NCI-H748 (cell line): ENCODE measurements around the gene TMEM217.
"Not testable (repeated sequence)": the region's sequence is repeated elsewhere in the genome, so short reads cannot be mapped to it uniquely, and the experiment has no call there.

Source experiments
- DNase-seq: peaks from one replicate; lab custom pipeline; 2025; ENCODE audit not compliant: unreplicated experiment; lab: John Stamatoyannopoulos, UW

TMEM217 gene

GRCh38 chr6:37257634-37258404 is at the start of gene TMEM217, which contains the start of gene TBC1D22B:
Gene TMEM217, minus strand, starts transcription at chr6:37258144. Its CDS starts 39,114 bp downstream, at chr6:37219030.
Gene TBC1D22B, plus strand, starts transcription at chr6:37257772. Its CDS starts 146 bp downstream, at chr6:37257918.
- DNase-seq, result peak; percentile 99

- DNase-seq, result not testable (repeated sequence)
Measured at GRCh38 chr6:37307484-37307883, 49.5 kb upstream of the TMEM217 start.

GRCh38 chr6:37306624-37307222 is 48.8 kb upstream of the TMEM217 start:
- DNase-seq, result peak; percentile 57

- DNase-seq, result no peak
Measured at GRCh38 chr6:37305841-37306425, 48.0 kb upstream of the TMEM217 start.

GRCh38 chr6:37304766-37305165 is 46.8 kb upstream of the TMEM217 start:
- no peak for DNase-seq

- DNase-seq, result peak; percentile 26
Measured at GRCh38 chr6:37303891-37304503, 46.1 kb upstream of the TMEM217 start.

- no peak for DNase-seq
Measured at GRCh38 chr6:37303091-37303660, 45.2 kb upstream of the TMEM217 start.

GRCh38 chr6:37302086-37302686 is 44.2 kb upstream of the TMEM217 start:
- DNase-seq, result no peak

GRCh38 chr6:37299990-37300389 is 42.0 kb upstream of the TMEM217 start:
- no peak for DNase-seq

- no peak for DNase-seq
Measured at GRCh38 chr6:37298958-37299357, 41.0 kb upstream of the TMEM217 start.

- DNase-seq, result not testable (repeated sequence)
Measured at GRCh38 chr6:37297637-37298036, 39.7 kb upstream of the TMEM217 start.

GRCh38 chr6:37293426-37293825 is 35.5 kb upstream of the TMEM217 start:
- no peak for DNase-seq

- no peak for DNase-seq
Measured at GRCh38 chr6:37289931-37290330, 32.0 kb upstream of the TMEM217 start.

GRCh38 chr6:37288247-37288646 is 30.3 kb upstream of the TMEM217 start:
- DNase-seq, result no peak

GRCh38 chr6:37287519-37288157 is 29.7 kb upstream of the TMEM217 start:
- no peak for DNase-seq

GRCh38 chr6:37285861-37286311 is 27.9 kb upstream of the TMEM217 start:
- no peak for DNase-seq

- DNase-seq, result no peak
Measured at GRCh38 chr6:37284781-37285180, 26.8 kb upstream of the TMEM217 start.

- no peak for DNase-seq
Measured at GRCh38 chr6:37283671-37284151, 25.8 kb upstream of the TMEM217 start.

- DNase-seq, result no peak
Measured at GRCh38 chr6:37283268-37283667, 25.3 kb upstream of the TMEM217 start.

GRCh38 chr6:37282371-37282770 is 24.4 kb upstream of the TMEM217 start:
- no peak for DNase-seq
